ENCODE results near the gene TTBK1.

GRCh38 chr6:43299338-43300293 is 56.3 kb downstream of the TTBK1 start:
- TF ChIP-seq CTCF (conservative IDR thresholded peaks at IDR 0.05; ENCODE audit: low read depth, low read length) (no peak), EZH2 (IDR thresholded peaks at IDR 0.05; ENCODE audit: borderline replicate concordance, low read depth, low read length, poor library complexity, severe bottlenecking) (no peak)

Measured in A673 (cell line).